Endodermal cell (in vitro differentiated cells): ENCODE data around the gene USH1C. TPM values are rescaled to one million over a fixed set of nuclear protein-coding genes. Genes with fewer than 3 reads are reported as not detected.

Experiments
- DNase-seq: peaks from one replicate; pipeline ENCODE4 v3.0.0-alpha.2; 2017
- H3K27ac ChIP-seq: 2 replicates; pipeline ENCODE4 v1.5.1; 2013; ENCODE audit warnings: mild to moderate bottlenecking, low read depth, low read length, moderate library complexity
- H3K27me3 ChIP-seq: 2 replicates; pipeline ENCODE4 v1.6.1; 2013; ENCODE audit warnings: mild to moderate bottlenecking, low read length, moderate library complexity; ENCODE audit not compliant: insufficient read depth, control insufficient read depth, poor library complexity, severe bottlenecking
- H3K36me3 ChIP-seq: 2 replicates; pipeline ENCODE4 v1.7.0; 2013; ENCODE audit warnings: mild to moderate bottlenecking, low read length, moderate library complexity; ENCODE audit not compliant: control insufficient read depth, insufficient read depth
- H3K4me1 ChIP-seq: one replicate; pipeline ENCODE4 v1.7.0; 2013; ENCODE audit warnings: low read length; ENCODE audit not compliant: control insufficient read depth, insufficient read depth
- H3K4me3 ChIP-seq: 2 replicates; pipeline ENCODE4 v1.5.1; 2013; ENCODE audit warnings: mild to moderate bottlenecking, low read length, moderate library complexity
- H3K9ac ChIP-seq: 2 replicates; pipeline ENCODE4 v1.6.1; 2013; ENCODE audit warnings: mild to moderate bottlenecking, low read length, moderate library complexity; ENCODE audit not compliant: poor library complexity, severe bottlenecking; ENCODE audit errors: extremely low read depth
- H3K9me3 ChIP-seq: 2 replicates; pipeline ENCODE4 v1.6.1; 2013; ENCODE audit warnings: mild to moderate bottlenecking, low read length, moderate library complexity; ENCODE audit not compliant: control insufficient read depth
- H3K27ac Mint-ChIP-seq: 2 replicates; pipeline ENCODE4 v1.8.0; 2020; ENCODE audit warnings: mixed read lengths
- H3K27me3 Mint-ChIP-seq: 2 replicates; pipeline ENCODE4 v1.8.0; 2021; ENCODE audit warnings: mild to moderate bottlenecking, mixed read lengths; ENCODE audit not compliant: insufficient read depth
- H3K36me3 Mint-ChIP-seq: 2 replicates; pipeline ENCODE4 v1.8.0; 2020; ENCODE audit warnings: low read depth, mixed read lengths
- H3K4me1 Mint-ChIP-seq: 2 replicates; pipeline ENCODE4 v1.8.0; 2020; ENCODE audit warnings: mixed read lengths
- H3K4me3 Mint-ChIP-seq: 2 replicates; pipeline ENCODE4 v1.8.0; 2020; ENCODE audit warnings: mild to moderate bottlenecking, moderate library complexity, mixed read lengths
- H3K9me3 Mint-ChIP-seq: 2 replicates; pipeline ENCODE4 v1.8.0; 2020; ENCODE audit warnings: mild to moderate bottlenecking, mixed read lengths
- CTCF ChIP-seq: fragments of 200-600 bp; sonication (generic); conservative IDR thresholded peaks from 2 replicates; pipeline ENCODE4 v1.5.0; 2021; ENCODE audit warnings: antibody characterized with exemption, mild to moderate bottlenecking
- WGBS, 2 experiments: methylation state at CpG; one replicate each; pipeline versions ENCODE4 v1.1.5 to v1.1.7; 2013; ENCODE audit warnings: missing lambda C conversion rate in 2 of 2, mixed read lengths in 1 of 2; ENCODE audit not compliant: insufficient coverage in 1 of 2, insufficient read length in 1 of 2; 5-methylcytosine and 5-hydroxymethylcytosine counted together
- total RNA-seq, 2 donors: library from RNA; stranded (reverse); fragmentation: NEBNext Ultra II Directional in 1 of 2; extraction: Animal tissue kit (Norgen Biotek cat#: 25700) in 1 of 2; gene quantifications; 2 replicates in 1 of 2; 3 replicates in 1 of 2; pipeline ENCODE4 v1.2.1, GENCODE V29; 2021

Gene USH1C
- total RNA-seq, 2 donors from 2014 or later: 1.5 to 2.8 TPM

- no peak overlapping the region for H3K4me3 Mint-ChIP-seq
- no peaks in the 10 kb centered on the region for H3K4me1 Mint-ChIP-seq
- Histone ChIP-seq H3K27me3 (no peaks in the 10 kb centered on the region), H3K36me3 (no peaks in the 10 kb centered on the region), H3K4me3 (no peak overlapping the region), H3K9ac (no peak overlapping the region), H3K4me1 (no peaks in the 10 kb centered on the region), H3K9me3 (no peaks in the 10 kb centered on the region), H3K27ac (no peak overlapping the region)
- no peaks in the 10 kb centered on the region for H3K36me3 Mint-ChIP-seq
- DNase-seq: no peak
- peaks cover 2% of the 10 kb centered on the region for H3K27me3 Mint-ChIP-seq
- 50 to 90% methylated on average over 1 to 2 of the region's 2 CpGs for WGBS, 2 experiments
- no peak overlapping the region for H3K27ac Mint-ChIP-seq
- TF ChIP-seq CTCF: no peak
- H3K9me3 Mint-ChIP-seq: no peaks in the 10 kb centered on the region
These were observed 25.9 kb downstream of the USH1C start for GRCh38 chr11:17518366-17518765.

- H3K4me3 Mint-ChIP-seq: no peak overlapping the region
- H3K9me3 Mint-ChIP-seq: no peaks in the 10 kb centered on the region
- H3K27ac Mint-ChIP-seq: no peak overlapping the region
- no peak overlapping the region for H3K9ac ChIP-seq
- H3K9me3 ChIP-seq: no peaks in the 10 kb centered on the region
- 92 to 94% methylated on average over 2 to 10 of the region's 10 CpGs for WGBS, 2 experiments
- no peaks in the 10 kb centered on the region for H3K4me1 Mint-ChIP-seq
- H3K27me3 ChIP-seq: no peaks in the 10 kb centered on the region
- no peaks in the 10 kb centered on the region for H3K36me3 ChIP-seq
- H3K36me3 Mint-ChIP-seq: no peaks in the 10 kb centered on the region
- no peak for TF ChIP-seq CTCF
- DNase-seq: no peak
- no peaks in the 10 kb centered on the region for H3K4me1 ChIP-seq
- peaks cover 4% of the 10 kb centered on the region for H3K27me3 Mint-ChIP-seq
- no peak overlapping the region for H3K4me3 ChIP-seq
- H3K27ac ChIP-seq: no peak overlapping the region
These were observed 27.0 kb downstream of the USH1C start for GRCh38 chr11:17517186-17517585.

GRCh38 chr11:17516551-17517150 is 27.6 kb downstream of the USH1C start:
- H3K27me3 ChIP-seq: no peaks in the 10 kb centered on the region
- H3K36me3 Mint-ChIP-seq: no peaks in the 10 kb centered on the region
- DNase-seq: no peak
- H3K4me3 Mint-ChIP-seq: no peak overlapping the region
- no peaks in the 10 kb centered on the region for H3K9me3 Mint-ChIP-seq
- no peak overlapping the region for H3K27ac Mint-ChIP-seq
- WGBS, 2 experiments: 89 to 96% methylated on average over 4 to 7 of the region's 7 CpGs
- H3K27ac ChIP-seq: peak overlapping the region; percentile 12
- H3K4me3 ChIP-seq: no peak overlapping the region
- no peak for TF ChIP-seq CTCF
- peaks cover 4% of the 10 kb centered on the region for H3K27me3 Mint-ChIP-seq
- H3K9ac ChIP-seq: no peak overlapping the region
- peaks cover 3% of the 10 kb centered on the region for H3K4me1 Mint-ChIP-seq
- no peaks in the 10 kb centered on the region for H3K9me3 ChIP-seq
- no peaks in the 10 kb centered on the region for H3K36me3 ChIP-seq
- no peaks in the 10 kb centered on the region for H3K4me1 ChIP-seq
